Fibroblast of lung (primary cell): ENCODE results near the gene ARHGDIG.

Source experiments
- EZH2 ChIP-seq: IDR thresholded peaks from 2 replicates; pipeline ENCODE4 v1.5.1; 2012; ENCODE audit warnings: low read length, control low read depth, mild to moderate bottlenecking; ENCODE audit errors: missing control alignments
- TF ChIP-seq, protein P1 (sequence below), 2 donors: IDR thresholded peaks in 1 of 2; conservative IDR thresholded peaks in 1 of 2; 1 replicate in 1 of 2; 2 replicates in 1 of 2; pipeline ENCODE4 v1.5.1; 2011 to 2012; ENCODE audit warnings: low read length in 2 of 2, control low read depth in 1 of 2, inconsistent platforms in 1 of 2, low read depth in 1 of 2, mild to moderate bottlenecking in 1 of 2

DNA sequence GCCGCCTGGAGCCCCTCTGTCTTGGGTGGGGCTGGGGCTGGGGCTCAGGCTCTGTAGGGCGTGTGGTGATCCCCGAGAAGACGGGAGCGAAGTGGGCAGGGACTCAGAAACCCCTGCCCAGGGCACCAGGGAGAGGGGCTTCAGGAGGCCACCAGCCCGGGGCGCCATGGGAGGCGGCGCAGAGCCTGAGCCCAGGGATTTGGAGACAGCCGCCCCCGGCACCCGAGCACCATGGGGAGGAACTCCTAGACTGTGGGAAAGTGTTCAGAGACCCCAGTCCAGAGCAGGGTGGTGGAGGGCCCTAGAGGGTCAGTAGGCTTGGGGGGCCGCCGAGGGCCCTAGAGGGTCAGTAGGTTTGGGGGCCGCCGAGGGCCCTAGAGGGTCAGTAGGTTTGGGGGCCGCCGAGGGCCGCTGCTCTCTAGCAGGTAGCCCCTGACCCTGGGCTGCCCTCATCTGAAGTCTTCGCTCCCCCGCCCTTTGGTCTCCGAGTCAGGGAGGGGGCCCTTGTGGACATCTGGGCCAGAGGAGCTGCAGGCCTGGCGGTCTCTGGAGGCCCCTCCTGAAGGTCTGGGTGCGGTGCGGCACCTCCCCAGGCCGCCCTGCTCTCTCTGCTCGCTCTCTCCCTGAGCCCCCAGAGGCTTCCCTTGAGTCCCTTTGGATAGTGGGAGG, 734 bp downstream of the ARHGDIG start:
- TF ChIP-seq, protein P1, sequence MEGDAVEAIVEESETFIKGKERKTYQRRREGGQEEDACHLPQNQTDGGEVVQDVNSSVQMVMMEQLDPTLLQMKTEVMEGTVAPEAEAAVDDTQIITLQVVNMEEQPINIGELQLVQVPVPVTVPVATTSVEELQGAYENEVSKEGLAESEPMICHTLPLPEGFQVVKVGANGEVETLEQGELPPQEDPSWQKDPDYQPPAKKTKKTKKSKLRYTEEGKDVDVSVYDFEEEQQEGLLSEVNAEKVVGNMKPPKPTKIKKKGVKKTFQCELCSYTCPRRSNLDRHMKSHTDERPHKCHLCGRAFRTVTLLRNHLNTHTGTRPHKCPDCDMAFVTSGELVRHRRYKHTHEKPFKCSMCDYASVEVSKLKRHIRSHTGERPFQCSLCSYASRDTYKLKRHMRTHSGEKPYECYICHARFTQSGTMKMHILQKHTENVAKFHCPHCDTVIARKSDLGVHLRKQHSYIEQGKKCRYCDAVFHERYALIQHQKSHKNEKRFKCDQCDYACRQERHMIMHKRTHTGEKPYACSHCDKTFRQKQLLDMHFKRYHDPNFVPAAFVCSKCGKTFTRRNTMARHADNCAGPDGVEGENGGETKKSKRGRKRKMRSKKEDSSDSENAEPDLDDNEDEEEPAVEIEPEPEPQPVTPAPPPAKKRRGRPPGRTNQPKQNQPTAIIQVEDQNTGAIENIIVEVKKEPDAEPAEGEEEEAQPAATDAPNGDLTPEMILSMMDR (conservative IDR thresholded peaks at IDR 0.05 in 1 of 2, IDR thresholded peaks at IDR 0.05 in 1 of 2; ENCODE audit: low read depth in 1 of 2, low read length in 2 of 2) = no peak
- no peak for TF ChIP-seq EZH2
